GM19463 (cell line): ENCODE measurements around the gene LGR6.
"Not testable (repeated sequence)": the region's sequence is repeated elsewhere in the genome, so short reads cannot be mapped to it uniquely, and the experiment has no call there.

Experiments
- ATAC-seq: cut with Tn5 transposase; IDR thresholded peaks from one replicate; pipeline ENCODE4 v1.9.1; 2021; ENCODE audit warnings: mild to moderate bottlenecking, moderate library complexity; ENCODE audit not compliant: unreplicated experiment

LGR6 gene

DNA sequence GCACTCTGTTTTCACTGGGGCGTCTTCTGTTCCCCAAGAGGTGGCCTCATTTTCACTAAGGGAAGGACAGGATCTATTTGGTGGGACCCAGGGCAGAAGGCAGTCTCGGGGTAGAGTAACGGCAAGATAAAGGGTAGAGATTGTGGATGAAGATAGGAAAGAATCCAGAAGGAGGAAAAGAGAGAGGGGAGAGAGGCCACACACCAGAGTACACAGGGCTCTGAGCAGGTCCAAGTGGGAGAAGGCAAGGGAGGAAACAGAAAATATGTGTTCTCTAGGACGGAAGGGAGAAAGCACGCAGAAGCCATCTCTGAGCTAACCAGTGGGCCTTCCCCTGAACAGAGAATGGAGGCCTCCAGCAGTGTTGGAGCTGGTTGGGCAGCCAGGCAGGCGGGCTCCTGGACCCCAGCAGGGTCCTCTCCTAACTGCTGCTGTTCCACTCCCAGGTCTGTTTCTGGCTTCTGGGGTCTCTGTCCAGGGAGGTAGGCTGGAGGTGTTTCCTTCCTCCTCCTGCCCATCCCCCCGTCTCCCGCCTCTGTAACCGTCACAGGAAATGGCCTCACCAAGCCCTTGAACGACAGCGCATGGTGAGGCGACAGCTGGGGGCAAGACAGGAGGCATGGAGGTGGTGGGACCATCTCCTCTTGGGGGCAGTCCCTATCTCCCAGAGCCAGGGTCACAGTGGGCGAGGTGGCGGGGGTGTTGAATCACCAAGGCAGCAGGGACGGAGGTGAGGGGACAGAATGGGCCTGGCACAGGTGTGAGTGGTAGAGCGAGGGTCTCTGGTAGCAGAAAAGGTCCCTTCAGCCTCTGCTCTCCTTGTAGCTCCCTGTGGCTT is 33.8 kb upstream of the LGR6 start:
- no peak for ATAC-seq

DNA sequence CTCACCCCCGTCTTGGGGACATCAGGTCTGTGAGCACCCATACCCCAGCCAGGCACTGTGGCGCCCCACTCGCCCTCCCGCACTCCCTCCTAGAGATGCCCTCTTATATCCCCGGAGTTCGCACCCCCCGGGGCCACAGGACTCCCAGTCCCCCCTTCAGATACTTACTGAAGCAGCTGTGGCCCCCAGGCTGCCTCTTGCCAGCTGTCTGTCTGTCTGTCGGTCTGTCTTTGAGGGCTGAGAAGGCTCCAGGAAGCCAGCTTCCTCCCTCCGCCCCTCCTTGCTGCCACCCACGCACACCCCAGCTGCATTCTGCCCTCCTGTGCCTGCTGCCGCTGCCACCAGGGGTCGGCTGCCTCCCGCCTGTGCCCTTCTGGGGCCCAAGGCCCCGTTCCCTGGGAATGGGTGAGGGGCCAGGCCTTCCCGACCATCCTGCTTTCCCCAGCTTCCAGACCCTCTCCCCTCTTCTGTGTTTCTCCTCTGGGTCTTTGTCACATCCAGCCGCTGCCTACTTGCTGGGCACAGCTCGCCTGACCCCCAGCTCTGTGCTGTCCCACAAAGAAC is 33.1 kb upstream of the LGR6 start, which contains the start of gene PTPN7:
Gene PTPN7 (minus strand): TSS at position 226 of the 564 bp plus-strand sequence. CDS start 1,200 bp downstream, outside the sequence.
- peak; percentile 54 for ATAC-seq

DNA sequence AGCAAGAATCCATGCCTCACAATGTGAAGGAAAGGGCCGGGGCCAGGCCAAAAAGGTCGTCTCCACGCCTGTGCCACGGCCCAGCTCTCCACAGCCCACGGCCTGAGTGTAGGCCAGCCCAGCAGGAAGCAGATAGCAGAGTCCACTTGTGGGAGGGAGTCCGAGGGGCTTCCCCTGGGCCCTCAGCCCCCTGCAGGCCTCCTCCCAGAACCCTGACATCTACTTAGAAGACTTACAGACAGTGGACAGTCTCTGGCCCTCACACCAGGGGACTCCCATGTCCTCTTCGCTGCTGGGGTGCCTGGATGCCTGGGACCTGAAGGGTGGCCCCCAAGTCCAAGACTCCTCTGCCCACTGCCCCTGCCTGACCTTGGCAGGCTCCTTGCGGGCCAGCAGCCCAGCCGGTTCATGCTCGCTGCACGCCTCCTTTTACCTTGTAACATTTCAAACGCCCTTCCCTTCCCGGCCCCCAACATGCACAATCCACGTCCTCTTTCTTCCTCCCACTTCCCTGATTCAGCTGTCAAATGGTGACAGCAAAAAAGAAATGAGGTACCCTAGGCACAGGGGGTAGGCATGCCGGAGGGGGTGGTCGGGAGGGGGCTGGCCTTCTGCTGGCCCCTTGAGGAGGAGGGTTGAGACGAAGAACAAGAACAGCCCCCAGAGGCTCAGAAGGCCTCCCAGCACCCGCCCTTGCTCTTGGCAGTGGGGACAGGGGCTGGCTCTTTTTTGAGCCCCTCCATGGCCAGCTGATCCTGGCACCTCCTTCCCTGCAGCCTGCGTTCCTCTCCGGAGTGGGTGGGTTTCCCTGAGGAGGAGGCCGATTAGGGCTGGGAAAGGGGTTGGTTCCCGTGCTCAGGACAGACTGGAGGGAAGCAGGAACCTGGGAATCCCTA is 32.2 kb upstream of the LGR6 start:
- no peak for ATAC-seq

- peak; percentile 32 for ATAC-seq
These were observed 31.6 kb upstream of the LGR6 start for GRCh38 chr1:202162047-202162417.

- no peak for ATAC-seq
These were observed 30.9 kb upstream of the LGR6 start for GRCh38 chr1:202162418-202163280.

- no peak for ATAC-seq
These were observed 30.0 kb upstream of the LGR6 start for GRCh38 chr1:202163281-202164270.

DNA sequence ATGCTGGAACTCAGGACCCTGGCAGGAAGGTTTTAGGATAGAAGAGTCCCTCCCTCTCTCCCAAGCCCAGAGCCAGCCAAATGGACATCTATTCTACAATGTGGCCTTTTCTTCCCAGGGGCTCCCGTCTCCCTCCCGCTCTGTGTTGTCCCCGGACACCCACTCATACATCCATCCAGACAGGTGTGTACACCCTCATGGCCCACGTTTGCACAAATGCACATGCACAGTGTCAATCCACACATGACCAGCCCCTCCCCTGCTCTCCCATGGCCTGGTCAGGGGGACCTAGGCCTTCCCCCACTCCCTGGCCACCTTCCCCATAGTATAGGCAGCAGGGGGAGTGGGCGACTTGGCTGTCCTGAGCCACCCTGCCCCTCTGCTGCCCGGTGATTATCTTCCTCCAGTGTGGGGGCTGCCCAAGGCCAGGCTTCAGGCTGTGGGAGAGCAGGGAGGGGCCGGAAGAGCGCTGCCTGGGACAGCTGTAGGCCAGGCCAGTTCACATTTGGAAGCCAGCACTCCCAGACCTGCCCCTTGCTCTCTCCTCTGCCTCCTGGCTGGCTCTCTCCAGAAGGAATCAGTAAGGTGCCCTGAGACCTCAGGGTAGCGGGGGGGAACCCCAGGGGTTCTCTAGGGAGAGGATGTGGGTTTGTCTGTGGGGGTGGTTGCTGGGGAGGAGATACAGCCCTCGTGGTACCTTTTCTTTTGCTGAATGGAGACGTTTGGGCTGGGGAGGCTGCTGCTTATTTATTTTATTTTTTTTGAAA is 29.1 kb upstream of the LGR6 start:
- peak; percentile 49 for ATAC-seq

GRCh38 chr1:202165267-202165941 is 28.2 kb upstream of the LGR6 start:
- ATAC-seq, result no peak

- ATAC-seq, result no peak
These were observed 27.4 kb upstream of the LGR6 start for GRCh38 chr1:202165942-202166843.

GRCh38 chr1:202167054-202167453 is 26.5 kb upstream of the LGR6 start:
- not testable (repeated sequence) for ATAC-seq

DNA sequence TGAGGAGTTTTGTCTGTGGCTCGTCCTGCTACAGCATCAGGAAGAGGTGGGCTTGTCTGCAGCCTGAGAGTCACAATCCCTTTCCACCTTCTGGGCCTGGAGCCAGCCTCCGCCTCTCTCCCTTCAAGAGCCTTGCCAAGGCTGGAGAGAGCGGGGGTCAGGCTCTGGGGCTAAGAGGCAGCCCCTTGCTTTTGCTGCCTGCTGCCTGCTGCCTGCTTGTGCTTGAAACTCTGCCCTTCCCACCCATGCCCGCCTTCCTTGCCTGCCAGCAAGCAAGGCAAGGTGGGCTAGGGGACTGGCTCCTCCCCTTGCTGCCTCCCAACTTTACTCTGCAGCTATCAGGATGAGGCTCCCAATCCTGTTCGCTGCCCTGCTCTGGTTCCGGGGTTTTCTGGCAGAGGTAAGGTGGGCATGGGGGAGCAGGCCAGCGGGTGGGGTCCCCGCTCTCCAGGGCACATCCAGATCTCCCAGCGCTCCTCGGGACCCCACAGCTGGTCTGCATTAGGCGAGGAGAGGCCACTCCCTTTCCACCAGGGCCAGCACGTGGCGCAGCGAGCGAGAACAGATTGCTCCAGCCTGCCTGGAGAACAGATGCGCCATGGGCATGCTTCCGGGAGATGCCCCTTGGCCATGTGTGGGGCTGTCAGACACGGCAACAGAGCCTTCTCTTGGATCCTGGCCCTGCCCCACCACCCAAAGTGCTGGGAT is 25.7 kb upstream of the LGR6 start:
- ATAC-seq, result no peak

- ATAC-seq, result no peak
These were observed 24.7 kb upstream of the LGR6 start for GRCh38 chr1:202168861-202169260.

DNA sequence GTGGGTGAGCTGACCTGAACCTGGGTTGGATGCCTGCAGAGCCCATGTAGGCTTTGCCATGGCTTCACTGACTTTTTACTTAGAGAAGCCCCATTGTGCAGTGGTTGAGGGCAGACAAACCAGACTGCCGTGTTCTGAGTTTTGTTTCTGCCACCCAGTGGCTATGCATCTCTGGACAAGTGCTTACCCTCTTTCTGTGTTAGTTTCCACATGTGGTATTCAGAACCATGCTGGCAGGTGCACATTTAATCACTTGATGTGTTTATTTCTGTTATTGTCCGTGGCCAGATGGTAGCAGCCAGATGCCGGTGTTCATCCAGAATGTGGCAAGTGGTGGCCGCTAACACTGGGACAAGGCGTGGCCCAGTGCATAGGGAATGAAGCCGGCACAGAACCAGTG is 22.9 kb upstream of the LGR6 start:
- ATAC-seq, result no peak

DNA sequence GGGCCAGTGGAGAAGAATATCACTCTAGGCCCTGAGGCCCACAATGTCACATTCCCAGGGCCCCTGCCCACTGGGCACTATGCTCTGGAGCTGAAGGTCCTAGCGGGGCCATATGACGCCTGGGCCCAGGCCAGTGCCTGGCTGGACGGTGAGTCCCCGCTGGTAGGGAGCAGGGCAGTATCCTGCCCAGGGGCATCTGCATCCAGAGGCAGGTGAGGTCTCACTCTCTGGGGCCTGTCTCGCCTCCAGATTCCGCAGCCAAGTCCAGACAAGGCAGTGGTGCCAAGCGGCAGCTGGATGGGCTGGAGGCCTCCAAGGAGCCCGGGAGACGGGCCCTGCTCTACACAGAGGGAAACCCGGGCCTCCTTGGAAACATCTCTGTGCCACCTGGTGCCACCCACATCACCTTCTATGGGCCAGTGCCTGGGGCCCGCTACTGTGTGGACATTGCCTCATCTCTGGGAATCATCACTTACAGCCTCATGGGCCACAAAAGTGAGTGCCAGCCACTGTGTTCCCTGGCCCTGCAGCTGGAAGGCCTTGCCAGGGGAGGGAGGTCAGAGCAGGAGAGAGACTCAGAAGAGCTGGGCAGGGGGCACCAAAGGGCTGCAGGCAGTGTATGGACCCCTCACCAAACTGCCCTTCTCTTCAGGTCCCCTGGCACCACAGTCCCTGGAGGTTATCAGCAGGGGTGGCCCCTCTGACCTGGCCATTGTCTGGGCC is 22.1 kb upstream of the LGR6 start:
- no peak for ATAC-seq

- ATAC-seq, result no peak
These were observed 21.6 kb upstream of the LGR6 start for GRCh38 chr1:202172015-202172355.

DNA sequence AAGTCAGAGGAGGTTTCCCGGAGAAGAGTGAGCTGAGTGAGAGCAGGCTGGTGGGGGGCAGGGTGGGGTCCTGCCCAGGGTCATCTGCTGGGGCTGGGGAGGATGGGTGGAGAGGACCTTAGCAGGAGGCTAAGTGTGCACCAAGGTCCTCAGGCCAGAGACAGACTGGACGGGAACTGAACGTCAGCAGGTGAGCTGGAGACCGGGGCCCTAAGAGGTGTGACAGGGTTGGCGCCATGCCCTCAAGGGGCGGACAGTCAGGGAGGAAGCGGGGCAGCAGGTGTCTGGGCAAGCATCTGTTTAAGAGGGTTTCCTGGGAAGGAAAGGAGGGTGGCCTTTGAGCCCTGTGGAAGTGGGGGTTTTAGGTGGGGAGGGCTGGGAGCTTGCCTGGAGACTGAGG is 19.6 kb upstream of the LGR6 start:
- no peak for ATAC-seq
